Choroid plexus epithelial cell (primary cell): ENCODE measurements around the gene CWC15.
A peak's percentile ranks its signal among the peaks of the same experiment; 100 is the strongest.

Source experiments
- DNase-seq: peaks from one replicate; pipeline ENCODE4 v3.0.0-alpha.2; 2010; ENCODE audit warnings: low read depth
- H3K4me3 ChIP-seq: 2 replicates; pipeline ENCODE4 v1.5.1; 2011; ENCODE audit warnings: low read depth, mild to moderate bottlenecking, control low read depth, low read length, moderate library complexity
- CTCF ChIP-seq: conservative IDR thresholded peaks from 2 replicates; pipeline ENCODE4 v1.5.1; 2011; ENCODE audit warnings: low read depth, mild to moderate bottlenecking, control low read depth, inconsistent platforms, low read length, moderate library complexity

Gene CWC15

GRCh38 chr11:94972700-94973098 lies 657 bp downstream of the CWC15 start:
- no peak for DNase-seq
- no peak for TF ChIP-seq CTCF
- H3K4me3 ChIP-seq = peak overlapping the region; percentile 80

GRCh38 chr11:94968334-94968958 lies 4.9 kb downstream of the CWC15 start:
- TF ChIP-seq CTCF = peak; percentile 67
- no peak overlapping the region for H3K4me3 ChIP-seq
- peak; percentile 82 for DNase-seq

- DNase-seq = no peak
- H3K4me3 ChIP-seq = no peak overlapping the region
- no peak for TF ChIP-seq CTCF
Observed at GRCh38 chr11:94964934-94965333, 8.4 kb downstream of the CWC15 start.

GRCh38 chr11:94961255-94961654 lies 12.1 kb downstream of the CWC15 start:
- H3K4me3 ChIP-seq = no peak overlapping the region
- no peak for TF ChIP-seq CTCF
- no peak for DNase-seq

GRCh38 chr11:94960488-94960887 lies 12.9 kb downstream of the CWC15 start:
- TF ChIP-seq CTCF = no peak
- no peak overlapping the region for H3K4me3 ChIP-seq
- DNase-seq = no peak

GRCh38 chr11:94959179-94959578 lies 14.2 kb downstream of the CWC15 start:
- DNase-seq = no peak
- TF ChIP-seq CTCF = no peak
- no peak overlapping the region for H3K4me3 ChIP-seq

GRCh38 chr11:94958121-94958696 lies 15.1 kb downstream of the CWC15 start:
- DNase-seq = peak; percentile 78
- no peak overlapping the region for H3K4me3 ChIP-seq
- TF ChIP-seq CTCF = no peak
